GM18508 (cell line): ENCODE data around the gene EPRS1.

ENCODE experiments used
- ATAC-seq: cut with Tn5 transposase; IDR thresholded peaks from one replicate; pipeline ENCODE4 v1.9.1; 2021; ENCODE audit warnings: moderate number of reproducible peaks; ENCODE audit not compliant: insufficient read depth, unreplicated experiment

EPRS1 gene

GRCh38 chr1:220046052-220046930, at the start of gene EPRS1:
Gene EPRS1, minus strand, starts transcription at chr1:220046505. Its CDS starts 117 bp downstream, at chr1:220046388.
- ATAC-seq: peak; percentile 95

- peak; percentile 28 for ATAC-seq
Observed at GRCh38 chr1:220094016-220094911, 48.0 kb upstream of the EPRS1 start, which contains the start of gene IARS2. Gene IARS2, plus strand, starts transcription at chr1:220094132. Its CDS starts 85 bp downstream, at chr1:220094217.

GRCh38 chr1:220093361-220094015, 47.2 kb upstream of the EPRS1 start:
- peak; percentile 2 for ATAC-seq

- ATAC-seq: no peak
Observed at GRCh38 chr1:220092694-220093093, 46.4 kb upstream of the EPRS1 start.

- peak; percentile 56 for ATAC-seq
Observed at GRCh38 chr1:220089650-220090556, 43.6 kb upstream of the EPRS1 start, which contains the start of gene BPNT1. Gene BPNT1, minus strand, starts transcription at chr1:220089788. Its CDS starts 9,942 bp downstream, at chr1:220079846.

- ATAC-seq: peak; percentile 33
Observed at GRCh38 chr1:220086261-220086686, 40.0 kb upstream of the EPRS1 start.

GRCh38 chr1:220084460-220084859, 38.2 kb upstream of the EPRS1 start:
- ATAC-seq: no peak

- ATAC-seq: no peak
Observed at GRCh38 chr1:220077887-220078286, 31.6 kb upstream of the EPRS1 start.

GRCh38 chr1:220076861-220077762, 30.8 kb upstream of the EPRS1 start:
- no peak for ATAC-seq

GRCh38 chr1:220067269-220068204, 21.2 kb upstream of the EPRS1 start:
- no peak for ATAC-seq

- no peak for ATAC-seq
Observed at GRCh38 chr1:220062629-220063028, 16.3 kb upstream of the EPRS1 start.

GRCh38 chr1:220060876-220061275, 14.6 kb upstream of the EPRS1 start:
- ATAC-seq: no peak

GRCh38 chr1:220056374-220056773, 10.1 kb upstream of the EPRS1 start:
- ATAC-seq: no peak

- no peak for ATAC-seq
Observed at GRCh38 chr1:220045356-220046051, 801 bp downstream of the EPRS1 start.

GRCh38 chr1:220044678-220045355, 1.5 kb downstream of the EPRS1 start:
- ATAC-seq: no peak

- ATAC-seq: no peak
Observed at GRCh38 chr1:220043646-220044045, 2.7 kb downstream of the EPRS1 start.
